Neural progenitor cell (in vitro differentiated cells): Measurements from ENCODE around the gene ASB13.

Experiments
- CTCF ChIP-seq: fragments of 200-600 bp; sonication (generic); IDR thresholded peaks from 2 replicates; pipeline ENCODE4 v1.5.1; 2017; ENCODE audit warnings: antibody characterized with exemption, mild to moderate bottlenecking
- EZH2 ChIP-seq: fragments of 200-600 bp; sonication (generic); IDR thresholded peaks from 2 replicates; pipeline ENCODE4 v1.6.1; 2017; ENCODE audit warnings: antibody characterized with exemption, mild to moderate bottlenecking, moderate library complexity
- EZH2phosphoT487 ChIP-seq: fragments of 200-600 bp; sonication (generic); IDR thresholded peaks from 2 replicates; pipeline ENCODE4 v1.6.1; 2017; ENCODE audit warnings: antibody characterized with exemption

- TF ChIP-seq CTCF (no peak), EZH2 (no peak), EZH2phosphoT487 (no peak)
Observed at GRCh38 chr10:5618829-5619228, 47.6 kb downstream of the ASB13 start.
